Measurements from ENCODE around the gene AFG1L. TPM values are rescaled to one million over a fixed set of nuclear protein-coding genes. Genes with fewer than 3 reads are reported as not detected.
"Not testable (repeated sequence)": the region's sequence is repeated elsewhere in the genome, so short reads cannot be mapped to it uniquely, and the experiment has no call there.

The AFG1L gene
- total RNA-seq, 1 donor from 2014 or later, result 8.8 TPM

GRCh38 chr6:108286366-108286765, 8.5 kb upstream of the AFG1L start:
- intact Hi-C loops (cut with DNase I), result no loop called here
- ATAC-seq, result no peak

GRCh38 chr6:108287373-108287772, 7.5 kb upstream of the AFG1L start:
- no peak for ATAC-seq
- intact Hi-C loops (cut with DNase I), result no loop called here
- DNase-seq (ENCODE audit: low spot score), result no peak

More at GRCh38 chr6:108286366-108286765, 8.5 kb upstream of the AFG1L start:
- no peak for DNase-seq (ENCODE audit: low spot score)

- DNase-seq (ENCODE audit: low spot score), result no peak
- intact Hi-C loops (cut with DNase I), result no loop called here
- no peak for ATAC-seq
These were observed 6.1 kb upstream of the AFG1L start for GRCh38 chr6:108288742-108289141.

GRCh38 chr6:108291091-108291490, 3.8 kb upstream of the AFG1L start:
- intact Hi-C loops (cut with DNase I), result no loop called here
- DNase-seq (ENCODE audit: low spot score) (no peak), ATAC-seq (no peak)

- intact Hi-C loops (cut with DNase I); DNase-seq (ENCODE audit: low spot score); ATAC-seq: not testable (repeated sequence)
These were observed 2.3 kb upstream of the AFG1L start for GRCh38 chr6:108292561-108292960.

- ATAC-seq (no peak), DNase-seq (ENCODE audit: low spot score) (no peak)
- intact Hi-C loops (cut with DNase I), result no loop called here
These were observed 1.1 kb upstream of the AFG1L start for GRCh38 chr6:108293527-108294296.

GRCh38 chr6:108294297-108294726, 542 bp upstream of the AFG1L start:
- intact Hi-C loops (cut with DNase I), result no loop called here
- DNase-seq (ENCODE audit: low spot score) (no peak), ATAC-seq (no peak)

- ATAC-seq, result no peak
- intact Hi-C loops (cut with DNase I), result no loop called here
These were observed 822 bp downstream of the AFG1L start for GRCh38 chr6:108295676-108296075.

GRCh38 chr6:108302386-108302785, 7.5 kb downstream of the AFG1L start:
- intact Hi-C loops (cut with DNase I), result loop anchor here (5.0 kb wide), 1 partner anchor 145 kb away; no protein-coding TSS in a partner anchor
- no peak for DNase-seq (ENCODE audit: low spot score)

More at GRCh38 chr6:108295676-108296075, 822 bp downstream of the AFG1L start:
- no peak for DNase-seq (ENCODE audit: low spot score)

GRCh38 chr6:108304646-108305045, 9.8 kb downstream of the AFG1L start:
- DNase-seq (ENCODE audit: low spot score) (no peak), ATAC-seq (no peak)
- intact Hi-C loops (cut with DNase I), result loop anchor here (5.0 kb wide), 1 partner anchor 147 kb away; no protein-coding TSS in a partner anchor

More at GRCh38 chr6:108302386-108302785, 7.5 kb downstream of the AFG1L start:
- ATAC-seq, result no peak

GRCh38 chr6:108308641-108309040, 13.8 kb downstream of the AFG1L start:
- ATAC-seq; DNase-seq (ENCODE audit: low spot score); intact Hi-C loops (cut with DNase I): not testable (repeated sequence)

GRCh38 chr6:108309844-108310243, 15.0 kb downstream of the AFG1L start:
- intact Hi-C loops (cut with DNase I), result loop anchor here (10.0 kb wide), 1 partner anchor 515 kb away; no protein-coding TSS in a partner anchor
- no peak for ATAC-seq
- no peak for DNase-seq (ENCODE audit: low spot score)

GRCh38 chr6:108312605-108313004, 17.8 kb downstream of the AFG1L start:
- no peak for ATAC-seq
- intact Hi-C loops (cut with DNase I), result loop anchor here (10.0 kb wide), 1 partner anchor 512 kb away; no protein-coding TSS in a partner anchor
- no peak for DNase-seq (ENCODE audit: low spot score)

GRCh38 chr6:108321253-108321747, 26.4 kb downstream of the AFG1L start:
- ATAC-seq, result no peak
- intact Hi-C loops (cut with DNase I), result no loop called here
- no peak for DNase-seq (ENCODE audit: low spot score)

- DNase-seq (ENCODE audit: low spot score), result no peak
- no peak for ATAC-seq
- intact Hi-C loops (cut with DNase I), result no loop called here
These were observed 27.9 kb downstream of the AFG1L start for GRCh38 chr6:108322728-108323127.

GRCh38 chr6:108323710-108324466, 29.0 kb downstream of the AFG1L start:
- ATAC-seq, result no peak
- intact Hi-C loops (cut with DNase I), result no loop called here
- DNase-seq (ENCODE audit: low spot score), result no peak

GRCh38 chr6:108330221-108330785, 35.4 kb downstream of the AFG1L start:
- intact Hi-C loops (cut with DNase I), result not testable (repeated sequence)

GRCh38 chr6:108330806-108331205, 36.0 kb downstream of the AFG1L start:
- no peak for ATAC-seq
- intact Hi-C loops (cut with DNase I), result no loop called here

More at GRCh38 chr6:108330221-108330785, 35.4 kb downstream of the AFG1L start:
- not testable (repeated sequence) for ATAC-seq; DNase-seq (ENCODE audit: low spot score)

GRCh38 chr6:108331982-108332381, 37.1 kb downstream of the AFG1L start:
- DNase-seq (ENCODE audit: low spot score), result no peak
- no peak for ATAC-seq
- intact Hi-C loops (cut with DNase I), result no loop called here

More at GRCh38 chr6:108330806-108331205, 36.0 kb downstream of the AFG1L start:
- no peak for DNase-seq (ENCODE audit: low spot score)
